Head of caudate nucleus (tissue), 42 donors: ENCODE data around the gene DNASE1L3.
A peak's percentile ranks its signal among the peaks of the same experiment; 100 is the strongest.
"Not testable (repeated sequence)": the region's sequence is repeated elsewhere in the genome, so short reads cannot be mapped to it uniquely, and the experiment has no call there.

ENCODE experiments used
- DNase-seq, 42 donors: peaks; one replicate each; pipeline versions ENCODE4 v3.0.0 to v3.0.0-alpha.2; 2020 to 2021; ENCODE audit warnings: mixed read lengths in 7 of 42
- intact Hi-C: fragments of 100-400 bp; cut with DNase I; formaldehyde crosslinking; loops from one replicate; pipeline ENCODE4 v1.15.0; 2022

Gene DNASE1L3

GRCh38 chr3:58210761-58211460 lies at the start of gene DNASE1L3:
Gene DNASE1L3, minus strand, starts transcription at chr3:58210972. Its CDS starts 66 bp downstream, at chr3:58210906.
- intact Hi-C loops = no loop called here
- DNase-seq = peak in 1 of 42 donors; percentile 19

DNA sequence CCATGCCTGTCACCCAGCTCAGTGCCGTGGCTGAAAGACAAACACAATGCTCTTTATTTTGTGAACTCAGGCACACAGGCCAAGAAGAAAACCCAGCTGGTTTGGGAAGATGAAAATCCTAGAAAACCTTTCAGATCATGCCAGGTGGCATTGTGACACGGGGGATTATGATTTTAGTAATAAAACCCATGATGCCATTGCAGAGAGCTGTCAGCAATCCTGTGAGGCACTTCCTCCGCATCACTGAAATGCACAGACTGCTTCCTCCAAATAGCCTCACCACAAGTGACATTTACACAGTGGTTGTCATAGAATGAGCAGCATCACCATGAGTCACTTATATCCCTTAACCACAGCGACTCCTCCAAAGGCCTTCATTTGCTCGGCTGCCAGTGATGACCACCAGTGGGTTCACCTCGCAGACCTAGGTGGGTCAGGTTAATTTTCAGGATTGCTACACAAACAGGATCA lies 49.5 kb upstream of the DNASE1L3 start:
- DNase-seq = peak in 4 of 42 donors; percentile 31 to 66 (median 47)
- intact Hi-C loops = no loop called here

GRCh38 chr3:58258392-58259055 lies 47.8 kb upstream of the DNASE1L3 start:
- intact Hi-C loops = no loop called here
- DNase-seq = no peak

GRCh38 chr3:58256511-58256910 lies 45.7 kb upstream of the DNASE1L3 start:
- intact Hi-C loops = no loop called here
- DNase-seq = no peak

- intact Hi-C loops = no loop called here
- no peak for DNase-seq
Observed at GRCh38 chr3:58256061-58256460, 45.3 kb upstream of the DNASE1L3 start.

- intact Hi-C loops = no loop called here
- DNase-seq = no peak
Observed at GRCh38 chr3:58254144-58254543, 43.4 kb upstream of the DNASE1L3 start.

GRCh38 chr3:58251631-58252035 lies 40.9 kb upstream of the DNASE1L3 start:
- DNase-seq = no peak
- intact Hi-C loops = no loop called here

DNA sequence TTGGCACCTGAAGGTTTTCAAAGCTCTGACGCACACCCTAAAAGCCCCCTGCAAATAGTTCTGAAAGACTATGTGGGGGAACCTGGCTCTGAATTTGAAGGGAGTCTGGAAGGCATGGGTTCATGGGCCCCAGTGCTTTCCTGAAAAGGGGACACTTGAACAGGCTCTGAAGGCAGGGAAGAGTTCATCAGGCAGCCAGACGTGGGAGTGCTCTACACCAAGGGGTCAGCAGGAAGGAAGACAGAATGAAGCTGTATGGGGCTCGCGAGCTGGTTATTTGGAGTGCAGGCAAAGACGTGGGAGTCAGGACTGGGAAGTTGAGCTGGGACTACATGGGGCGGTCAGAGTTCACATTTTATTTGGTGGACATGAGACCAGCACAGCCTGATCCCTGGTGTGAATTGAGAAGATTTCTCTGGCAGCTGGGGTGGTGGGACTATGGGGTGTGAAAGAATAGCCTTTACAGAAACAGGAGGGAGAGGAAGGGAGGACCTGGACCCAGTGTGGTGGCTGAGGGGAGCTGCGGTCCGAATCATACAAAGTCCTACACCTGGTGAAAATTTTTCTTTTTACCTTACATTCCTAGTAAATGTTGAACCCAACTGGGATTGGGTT lies 39.4 kb upstream of the DNASE1L3 start:
- DNase-seq = no peak
- intact Hi-C loops = no loop called here

- intact Hi-C loops = no loop called here
- peak in 1 of 42 donors; percentile 25 for DNase-seq
Observed at GRCh38 chr3:58249358-58250092, 38.8 kb upstream of the DNASE1L3 start.

DNA sequence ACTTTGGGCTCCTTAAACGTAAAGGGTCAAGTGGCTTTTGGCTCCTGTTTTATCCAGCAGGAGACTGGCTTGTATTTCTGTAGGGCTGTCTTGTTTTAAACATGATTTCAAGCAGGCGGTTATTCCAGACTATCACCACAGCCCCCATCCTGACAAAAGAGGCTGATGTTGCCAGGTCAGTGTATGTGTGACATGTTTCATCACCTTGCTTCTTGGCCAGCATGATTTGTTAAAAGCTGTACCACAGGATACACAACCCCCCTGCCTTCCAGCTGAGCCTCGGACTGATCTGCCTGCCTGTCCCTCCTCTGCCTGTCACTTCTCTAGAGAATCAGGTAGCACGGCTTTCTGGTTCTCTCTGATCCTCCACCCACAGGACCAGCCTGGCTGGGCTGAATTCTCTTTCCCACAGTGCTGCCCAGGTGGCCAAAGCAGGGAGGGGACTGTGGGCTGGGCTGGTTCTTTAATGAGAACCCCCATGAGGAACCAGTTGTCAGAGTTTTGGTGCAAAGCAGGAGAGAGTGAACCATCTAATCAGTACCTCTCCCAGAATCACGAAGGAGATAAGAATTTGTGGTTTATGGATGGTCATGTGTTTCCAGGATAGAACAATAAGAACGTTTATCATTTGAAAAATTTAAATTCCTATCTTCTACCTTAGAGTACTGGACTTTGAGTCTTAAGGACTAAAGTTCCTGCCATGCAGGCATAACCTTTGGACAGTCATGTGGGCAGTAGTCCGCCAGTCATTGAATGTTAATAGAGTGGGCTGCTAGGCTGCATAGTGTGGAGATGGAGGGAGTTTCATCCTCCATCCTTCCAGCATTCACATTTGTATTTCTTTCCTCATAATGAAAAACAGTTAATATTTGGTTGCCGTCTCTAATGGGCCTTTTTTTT lies 35.6 kb upstream of the DNASE1L3 start:
- intact Hi-C loops = no loop called here
- peak in 1 of 42 donors; percentile 33 for DNase-seq

GRCh38 chr3:58243976-58244585 lies 33.3 kb upstream of the DNASE1L3 start:
- peak in 1 of 42 donors; percentile 26 for DNase-seq
- intact Hi-C loops = no loop called here

DNA sequence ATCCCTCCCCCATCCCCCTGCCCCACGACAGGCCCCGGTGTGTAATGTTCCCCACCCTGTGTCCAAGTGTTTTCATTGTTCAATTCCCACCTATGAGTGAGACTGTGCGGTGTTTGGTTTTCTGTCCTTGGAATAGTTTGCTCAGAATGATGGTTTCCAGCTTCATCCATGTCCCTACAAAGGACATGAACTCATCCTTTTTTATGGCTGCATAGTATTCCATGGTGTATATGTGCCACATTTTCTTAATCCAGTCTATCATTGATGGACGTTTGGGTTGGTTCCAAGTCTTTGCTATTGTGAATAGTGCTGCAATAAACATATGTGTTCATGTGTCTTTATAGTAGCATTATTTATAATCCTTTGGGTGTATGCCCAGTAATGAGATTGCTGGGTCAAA lies 32.1 kb upstream of the DNASE1L3 start:
- peak in 1 of 42 donors; percentile 16 for DNase-seq
- intact Hi-C loops = not testable (repeated sequence)

- DNase-seq = no peak
- intact Hi-C loops = no loop called here
Observed at GRCh38 chr3:58242340-58242739, 31.6 kb upstream of the DNASE1L3 start.

- intact Hi-C loops = no loop called here
- DNase-seq = peak in 1 of 42 donors; percentile 29
Observed at GRCh38 chr3:58241306-58242044, 30.7 kb upstream of the DNASE1L3 start.

- intact Hi-C loops = loop anchor here (5.0 kb wide), 1 partner anchor 58 kb away; no protein-coding TSS in a partner anchor
- no peak for DNase-seq
Observed at GRCh38 chr3:58238830-58239229, 28.1 kb upstream of the DNASE1L3 start.

- DNase-seq = peak; percentile 59 to 88 (median 76)
- intact Hi-C loops = loop anchor here (5.0 kb wide), 1 partner anchor 59 kb away; no protein-coding TSS in a partner anchor
Observed at GRCh38 chr3:58237941-58238681, 27.3 kb upstream of the DNASE1L3 start.
